Neural progenitor cell (in vitro differentiated cells): Measurements from ENCODE around the gene PRKCA.

Source experiments
- EZH2 ChIP-seq: fragments of 200-600 bp; sonication (generic); IDR thresholded peaks from 2 replicates; pipeline ENCODE4 v1.6.1; 2017; ENCODE audit warnings: antibody characterized with exemption, mild to moderate bottlenecking, moderate library complexity
- TF ChIP-seq, protein P1 (sequence below): fragments of 200-600 bp; sonication (generic); IDR thresholded peaks from 2 replicates; pipeline ENCODE4 v1.5.1; 2017; ENCODE audit warnings: antibody characterized with exemption, mild to moderate bottlenecking

DNA sequence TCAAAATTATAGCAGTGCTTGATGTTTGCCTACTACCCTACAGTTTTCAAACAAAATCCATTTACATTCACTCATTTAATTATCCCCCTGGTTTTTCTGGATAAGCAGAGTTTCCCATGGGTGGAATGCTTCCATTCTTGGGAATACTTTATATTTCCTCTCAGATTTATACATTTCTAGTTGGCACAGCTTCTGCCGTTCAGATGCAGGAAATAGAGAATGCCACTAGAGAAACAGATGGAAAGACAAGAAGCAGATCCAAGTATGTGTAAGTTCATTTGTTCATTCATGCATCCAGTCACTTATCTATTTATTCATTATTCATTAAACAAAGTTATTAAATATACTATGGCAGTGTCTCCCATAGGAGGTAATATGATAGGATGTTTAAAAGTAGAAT is 467.5 kb downstream of the PRKCA start:
- TF ChIP-seq, protein P1, sequence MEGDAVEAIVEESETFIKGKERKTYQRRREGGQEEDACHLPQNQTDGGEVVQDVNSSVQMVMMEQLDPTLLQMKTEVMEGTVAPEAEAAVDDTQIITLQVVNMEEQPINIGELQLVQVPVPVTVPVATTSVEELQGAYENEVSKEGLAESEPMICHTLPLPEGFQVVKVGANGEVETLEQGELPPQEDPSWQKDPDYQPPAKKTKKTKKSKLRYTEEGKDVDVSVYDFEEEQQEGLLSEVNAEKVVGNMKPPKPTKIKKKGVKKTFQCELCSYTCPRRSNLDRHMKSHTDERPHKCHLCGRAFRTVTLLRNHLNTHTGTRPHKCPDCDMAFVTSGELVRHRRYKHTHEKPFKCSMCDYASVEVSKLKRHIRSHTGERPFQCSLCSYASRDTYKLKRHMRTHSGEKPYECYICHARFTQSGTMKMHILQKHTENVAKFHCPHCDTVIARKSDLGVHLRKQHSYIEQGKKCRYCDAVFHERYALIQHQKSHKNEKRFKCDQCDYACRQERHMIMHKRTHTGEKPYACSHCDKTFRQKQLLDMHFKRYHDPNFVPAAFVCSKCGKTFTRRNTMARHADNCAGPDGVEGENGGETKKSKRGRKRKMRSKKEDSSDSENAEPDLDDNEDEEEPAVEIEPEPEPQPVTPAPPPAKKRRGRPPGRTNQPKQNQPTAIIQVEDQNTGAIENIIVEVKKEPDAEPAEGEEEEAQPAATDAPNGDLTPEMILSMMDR: no peak
- TF ChIP-seq EZH2: no peak
